ENCODE measurements around the gene SMPDL3A.

Gene SMPDL3A

DNA sequence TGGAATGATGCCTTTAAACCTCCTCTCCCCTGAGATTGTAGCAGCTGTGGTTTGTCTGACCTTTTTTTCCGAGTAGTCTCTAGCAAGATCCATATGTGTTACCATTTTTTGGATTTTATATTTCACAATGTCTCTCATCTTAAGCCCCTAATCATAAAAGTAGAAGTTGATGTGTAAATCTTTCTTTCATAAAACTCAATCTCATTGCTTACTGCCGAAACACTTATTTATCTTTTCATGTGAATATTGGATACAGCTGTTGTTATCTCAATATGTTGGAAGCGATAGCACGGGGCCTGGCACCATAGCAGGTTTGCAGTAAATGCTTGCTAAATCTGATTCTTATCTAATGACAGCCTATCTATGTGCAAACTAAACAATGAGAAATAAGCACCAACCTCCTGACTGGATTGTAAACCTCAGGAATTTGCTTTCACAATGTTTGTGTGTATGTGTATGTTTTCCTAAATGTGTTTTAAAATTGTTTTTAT lies 14.2 kb downstream of the SMPDL3A start:
- no peak for DNase-seq (ENCODE audit: low spot score in 2 of 2)

DNA sequence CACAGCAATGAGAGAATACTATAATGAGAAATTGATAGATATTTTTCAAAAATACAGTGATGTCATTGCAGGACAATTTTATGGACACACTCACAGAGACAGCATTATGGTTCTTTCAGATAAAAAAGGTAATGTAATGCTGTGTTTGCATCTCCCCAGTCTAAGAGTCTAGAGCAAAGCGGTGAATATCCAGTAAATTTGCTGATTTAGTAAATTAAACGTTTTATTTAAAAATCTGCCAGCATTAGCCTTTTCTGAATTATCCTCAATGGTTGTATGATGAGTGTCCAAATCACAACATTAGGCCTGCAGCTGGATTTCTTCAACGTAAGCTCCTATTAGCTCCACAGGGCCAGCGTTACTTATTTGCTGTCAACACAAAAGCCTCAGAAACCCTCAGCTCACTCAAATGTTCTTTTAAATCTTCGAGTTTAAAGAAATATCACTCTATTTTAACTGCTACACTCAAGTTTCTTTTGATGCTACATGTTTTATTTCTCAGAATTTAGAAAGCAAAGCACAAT lies 16.0 kb downstream of the SMPDL3A start:
- no peak overlapping the region for H3K27ac Mint-ChIP-seq
- no peaks in the 10 kb centered on the region for H3K27me3 Mint-ChIP-seq
- DNase-seq (ENCODE audit: low spot score in 2 of 2) (no peak), ATAC-seq (ENCODE audit: low read depth) (no peak)
- H3K9me3 Mint-ChIP-seq: no peaks in the 10 kb centered on the region
- H3K36me3 Mint-ChIP-seq: no peaks in the 10 kb centered on the region
- H3K4me1 Mint-ChIP-seq: no peaks in the 10 kb centered on the region
- H3K4me3 Mint-ChIP-seq: no peak overlapping the region

More for the DNA sequence above, 14.2 kb downstream of the SMPDL3A start:
- Mint-ChIP-seq H3K9me3 (no peaks in the 10 kb centered on the region), H3K27ac (no peak overlapping the region), H3K36me3 (no peaks in the 10 kb centered on the region), H3K4me1 (no peaks in the 10 kb centered on the region), H3K4me3 (no peak overlapping the region), H3K27me3 (no peaks in the 10 kb centered on the region)
- ATAC-seq (ENCODE audit: low read depth): no peak

DNA sequence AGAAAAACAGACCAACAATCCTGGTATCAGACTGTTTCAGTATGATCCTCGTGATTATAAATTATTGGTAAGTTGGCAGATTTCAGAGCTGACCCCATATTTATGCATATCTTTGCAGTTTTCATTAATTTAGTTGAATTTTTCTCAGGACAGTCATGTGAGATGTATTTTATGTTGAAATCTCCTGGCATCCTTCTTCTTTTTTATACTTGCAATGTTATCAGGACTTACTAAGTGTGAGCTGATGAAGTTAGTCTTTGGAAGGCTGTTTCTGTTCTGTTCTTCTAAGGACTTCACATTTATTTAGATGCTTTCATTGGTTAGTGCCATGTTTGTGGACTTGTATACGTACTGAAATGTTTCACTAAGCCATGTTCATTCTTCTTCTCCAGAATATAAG lies 17.2 kb downstream of the SMPDL3A start:
- Mint-ChIP-seq H3K27me3 (no peaks in the 10 kb centered on the region), H3K36me3 (peaks cover 2% of the 10 kb centered on the region), H3K4me3 (no peak overlapping the region), H3K4me1 (no peaks in the 10 kb centered on the region), H3K9me3 (no peaks in the 10 kb centered on the region), H3K27ac (no peak overlapping the region)
- ATAC-seq (ENCODE audit: low read depth): no peak
- no peak for DNase-seq (ENCODE audit: low spot score in 2 of 2)

DNA sequence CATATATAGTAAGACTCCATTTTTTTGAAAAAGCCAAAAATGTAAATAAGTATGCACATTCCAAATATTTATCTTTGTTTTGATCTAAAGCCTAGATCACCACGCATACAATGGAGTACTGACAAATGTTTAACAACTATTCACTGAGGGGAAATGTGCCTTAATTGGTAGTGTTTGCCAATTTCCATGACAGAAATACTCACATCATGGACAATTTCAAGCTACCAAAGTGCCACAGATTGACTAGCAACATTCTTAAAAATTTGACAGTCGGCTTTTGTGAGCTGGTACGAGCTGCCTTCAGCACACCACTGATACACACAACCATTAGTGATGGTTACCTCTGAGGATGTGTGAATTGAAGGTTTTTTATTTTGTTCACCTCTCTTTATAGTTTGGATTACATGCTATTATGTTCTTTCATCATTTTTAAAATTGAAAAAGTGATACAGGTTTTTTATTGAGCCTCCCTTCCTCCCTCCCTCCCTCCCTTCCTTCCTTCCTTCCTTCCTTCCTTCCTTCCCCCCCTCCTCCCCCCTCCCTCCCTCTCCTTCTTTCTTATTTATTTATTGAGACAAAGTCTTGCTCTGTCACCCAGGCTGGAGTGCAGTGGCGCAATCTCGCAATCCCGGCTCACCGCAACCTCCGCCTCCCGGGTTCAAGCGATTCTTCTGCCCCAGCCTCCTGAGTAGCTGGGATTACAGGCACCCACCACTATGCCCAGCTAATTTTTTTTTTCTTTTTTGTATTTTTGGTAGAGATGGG lies 19.2 kb downstream of the SMPDL3A start:
- Mint-ChIP-seq H3K27me3 (no peaks in the 10 kb centered on the region), H3K4me1 (no peaks in the 10 kb centered on the region), H3K27ac (no peak overlapping the region), H3K36me3 (peaks cover 2% of the 10 kb centered on the region), H3K9me3 (no peaks in the 10 kb centered on the region), H3K4me3 (no peak overlapping the region)
- ATAC-seq (ENCODE audit: low read depth): no peak
- no peak for DNase-seq (ENCODE audit: low spot score in 2 of 2)

DNA sequence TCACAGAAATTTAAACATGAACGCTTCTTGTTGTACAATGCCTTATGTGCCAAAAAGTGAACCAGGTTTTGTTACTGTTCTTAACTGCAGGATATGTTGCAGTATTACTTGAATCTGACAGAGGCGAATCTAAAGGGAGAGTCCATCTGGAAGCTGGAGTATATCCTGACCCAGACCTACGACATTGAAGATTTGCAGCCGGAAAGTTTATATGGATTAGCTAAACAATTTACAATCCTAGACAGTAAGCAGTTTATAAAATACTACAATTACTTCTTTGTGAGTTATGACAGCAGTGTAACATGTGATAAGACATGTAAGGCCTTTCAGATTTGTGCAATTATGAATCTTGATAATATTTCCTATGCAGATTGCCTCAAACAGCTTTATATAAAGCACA lies 19.9 kb downstream of the SMPDL3A start:
- H3K4me1 Mint-ChIP-seq: no peaks in the 10 kb centered on the region
- H3K27me3 Mint-ChIP-seq: no peaks in the 10 kb centered on the region
- H3K9me3 Mint-ChIP-seq: no peaks in the 10 kb centered on the region
- no peak overlapping the region for H3K27ac Mint-ChIP-seq
- DNase-seq (ENCODE audit: low spot score in 2 of 2) (no peak), ATAC-seq (ENCODE audit: low read depth) (no peak)
- H3K36me3 Mint-ChIP-seq: peaks cover 2% of the 10 kb centered on the region
- no peak overlapping the region for H3K4me3 Mint-ChIP-seq

DNA sequence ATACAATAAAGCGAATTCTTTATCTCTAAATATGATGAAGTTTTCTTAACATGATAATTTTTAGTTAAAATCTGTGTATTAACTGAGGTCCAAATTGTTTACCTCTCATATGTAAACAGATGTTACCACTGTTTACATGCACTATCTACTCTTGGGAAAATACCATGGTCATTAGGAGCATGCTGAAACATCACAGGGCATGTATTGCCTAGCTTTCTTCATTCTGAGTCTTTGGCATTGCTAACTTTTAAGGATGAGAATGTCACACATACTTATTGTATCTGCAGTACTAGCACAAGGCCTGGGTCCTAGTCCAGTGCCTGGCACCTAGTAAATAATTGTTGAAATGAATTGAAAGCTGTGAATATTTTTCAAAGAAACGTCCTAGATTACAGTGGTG lies 20.6 kb downstream of the SMPDL3A start:
- no peaks in the 10 kb centered on the region for H3K27me3 Mint-ChIP-seq
- no peak overlapping the region for H3K4me3 Mint-ChIP-seq
- no peak overlapping the region for H3K27ac Mint-ChIP-seq
- ATAC-seq (ENCODE audit: low read depth): no peak
- no peak for DNase-seq (ENCODE audit: low spot score in 2 of 2)
- peaks cover 2% of the 10 kb centered on the region for H3K36me3 Mint-ChIP-seq
- H3K4me1 Mint-ChIP-seq: no peaks in the 10 kb centered on the region
- no peaks in the 10 kb centered on the region for H3K9me3 Mint-ChIP-seq

DNA sequence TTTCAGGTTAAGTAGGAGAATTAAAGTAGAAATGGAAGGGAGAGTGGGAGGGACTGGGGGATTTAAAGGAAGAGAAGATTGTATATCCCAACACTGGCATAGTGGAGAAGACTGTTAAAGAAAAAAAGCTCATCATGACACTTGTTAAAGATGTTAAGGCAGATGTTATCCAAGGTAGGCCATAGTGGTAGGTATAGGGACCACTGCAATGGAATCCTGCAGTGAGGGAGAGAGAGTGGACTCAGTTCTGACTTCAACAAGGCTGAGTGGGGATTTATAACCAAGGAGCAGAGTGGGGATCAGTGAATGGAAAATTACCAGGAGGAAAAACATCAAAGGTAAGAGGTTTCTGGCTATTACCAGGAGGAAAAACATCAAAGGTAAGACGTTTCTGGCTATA lies 21.1 kb downstream of the SMPDL3A start:
- ATAC-seq (ENCODE audit: low read depth) (no peak), DNase-seq (ENCODE audit: low spot score in 2 of 2) (no peak)
- no peak overlapping the region for H3K27ac Mint-ChIP-seq
- no peaks in the 10 kb centered on the region for H3K9me3 Mint-ChIP-seq
- no peaks in the 10 kb centered on the region for H3K4me1 Mint-ChIP-seq
- H3K27me3 Mint-ChIP-seq: no peaks in the 10 kb centered on the region
- no peak overlapping the region for H3K4me3 Mint-ChIP-seq
- H3K36me3 Mint-ChIP-seq: peaks cover 2% of the 10 kb centered on the region

DNA sequence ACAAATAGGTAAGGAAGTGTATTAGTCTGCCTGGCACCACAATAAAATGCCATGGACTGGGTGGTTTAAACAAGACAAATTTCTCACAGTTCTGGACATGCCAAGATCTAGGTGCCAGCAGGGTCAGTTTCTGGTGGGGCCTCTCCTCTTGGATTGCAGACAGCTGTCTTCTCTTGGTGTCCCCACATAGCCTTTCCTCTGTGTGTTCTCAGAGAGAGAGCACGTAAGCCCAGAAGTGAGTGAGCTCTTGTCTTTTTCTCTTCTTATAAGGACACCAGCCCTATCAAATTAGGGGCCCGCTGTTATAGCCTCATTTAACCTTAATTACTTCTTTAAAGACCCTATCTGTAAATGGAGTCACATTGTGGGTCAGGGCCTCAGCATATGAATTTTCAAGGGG lies 28.3 kb downstream of the SMPDL3A start:
- H3K9me3 Mint-ChIP-seq: no peaks in the 10 kb centered on the region
- DNase-seq (ENCODE audit: low spot score in 2 of 2) (no peak), ATAC-seq (ENCODE audit: low read depth) (no peak)
- no peak overlapping the region for H3K4me3 Mint-ChIP-seq
- no peaks in the 10 kb centered on the region for H3K36me3 Mint-ChIP-seq
- no peaks in the 10 kb centered on the region for H3K4me1 Mint-ChIP-seq
- no peaks in the 10 kb centered on the region for H3K27me3 Mint-ChIP-seq
- H3K27ac Mint-ChIP-seq: no peak overlapping the region

DNA sequence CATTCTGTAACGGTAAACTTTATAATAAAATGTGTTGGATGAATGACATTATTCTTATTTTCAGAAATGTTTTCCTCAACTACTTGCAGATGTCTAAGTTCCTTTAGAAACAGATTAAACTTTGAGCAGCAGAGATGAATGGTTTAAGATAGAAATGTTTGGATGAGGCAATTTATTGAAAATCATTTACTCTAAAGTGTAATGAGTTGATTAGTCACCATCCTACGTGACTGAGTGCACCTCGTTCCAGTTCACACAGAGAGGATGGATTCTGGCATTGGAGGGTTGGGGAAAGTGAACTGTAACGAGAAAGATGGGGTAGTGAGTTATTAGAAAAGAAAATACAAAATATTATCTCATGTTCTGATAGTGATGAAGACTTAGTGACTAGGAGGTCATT lies 28.7 kb downstream of the SMPDL3A start:
- DNase-seq (ENCODE audit: low spot score in 2 of 2): no peak
- Mint-ChIP-seq H3K36me3 (no peaks in the 10 kb centered on the region), H3K4me1 (no peaks in the 10 kb centered on the region), H3K27ac (no peak overlapping the region), H3K4me3 (no peak overlapping the region), H3K9me3 (no peaks in the 10 kb centered on the region), H3K27me3 (no peaks in the 10 kb centered on the region)
- no peak for ATAC-seq (ENCODE audit: low read depth)

DNA sequence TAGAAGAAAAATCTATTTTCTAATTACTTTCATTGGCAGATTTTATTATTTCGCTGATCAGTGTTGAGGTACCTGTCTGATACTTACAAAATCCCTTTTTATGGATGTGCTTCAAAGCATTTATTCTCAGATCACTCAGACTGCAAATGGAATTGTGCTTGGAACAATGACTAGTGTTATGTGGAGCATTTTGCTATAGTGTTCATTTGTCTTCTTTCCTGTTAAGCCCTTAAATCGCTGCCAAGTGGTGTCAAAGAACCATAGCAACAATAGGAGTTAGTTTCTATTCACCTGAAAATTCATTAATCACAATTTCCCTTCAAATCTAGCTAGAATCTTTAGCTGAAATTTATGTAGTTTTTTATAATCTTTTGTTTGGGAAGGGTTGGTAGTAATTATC lies 29.8 kb downstream of the SMPDL3A start:
- no peak for ATAC-seq (ENCODE audit: low read depth)
- Mint-ChIP-seq H3K27ac (no peak overlapping the region), H3K27me3 (no peaks in the 10 kb centered on the region), H3K9me3 (no peaks in the 10 kb centered on the region), H3K4me1 (no peaks in the 10 kb centered on the region), H3K36me3 (no peaks in the 10 kb centered on the region), H3K4me3 (no peak overlapping the region)
- no peak for DNase-seq (ENCODE audit: low spot score in 2 of 2)

DNA sequence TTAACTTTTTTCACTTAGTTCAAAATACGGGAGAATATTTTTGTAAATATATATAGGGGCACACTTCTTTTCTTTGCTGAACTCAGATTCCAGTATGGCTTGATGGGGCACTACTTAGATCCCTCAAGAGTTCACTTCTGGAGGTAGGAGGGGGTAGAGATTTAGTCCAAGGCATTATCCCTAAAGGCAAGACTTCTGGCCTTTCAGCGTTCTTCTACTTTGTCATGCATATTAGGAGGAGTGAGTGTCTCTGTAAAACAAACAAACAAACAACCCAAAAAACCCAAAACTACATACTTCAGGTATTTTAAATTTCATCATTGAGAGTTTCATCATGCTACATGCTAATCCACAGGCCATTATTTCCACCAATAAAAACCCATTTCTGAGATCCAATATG lies 32.0 kb downstream of the SMPDL3A start:
- no peaks in the 10 kb centered on the region for H3K4me1 Mint-ChIP-seq
- H3K4me3 Mint-ChIP-seq: no peak overlapping the region
- H3K27ac Mint-ChIP-seq: no peak overlapping the region
- no peaks in the 10 kb centered on the region for H3K27me3 Mint-ChIP-seq
- no peak for ATAC-seq (ENCODE audit: low read depth)
- H3K9me3 Mint-ChIP-seq: no peaks in the 10 kb centered on the region
- no peak for DNase-seq (ENCODE audit: low spot score in 2 of 2)
- no peaks in the 10 kb centered on the region for H3K36me3 Mint-ChIP-seq

DNA sequence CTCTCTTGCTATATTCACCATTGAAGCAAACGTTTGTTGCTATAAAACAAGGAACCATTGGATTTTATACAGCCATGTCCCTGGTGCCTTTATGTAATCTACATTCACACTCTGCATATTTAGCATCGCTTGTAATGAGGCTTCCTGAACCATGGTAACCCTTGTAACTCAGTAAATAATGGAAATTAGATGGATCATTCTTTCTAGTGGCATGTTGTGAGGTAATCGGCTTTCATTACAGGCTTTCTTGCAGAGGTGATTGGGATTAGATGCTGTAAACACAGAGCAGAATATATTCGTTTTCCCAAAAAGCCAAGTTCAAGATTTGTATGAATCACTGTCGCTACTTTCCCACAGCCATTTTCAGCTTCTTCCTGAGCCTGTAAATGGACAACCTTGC lies 36.1 kb downstream of the SMPDL3A start:
- H3K36me3 Mint-ChIP-seq: no peaks in the 10 kb centered on the region
- H3K27me3 Mint-ChIP-seq: no peaks in the 10 kb centered on the region
- H3K4me3 Mint-ChIP-seq: no peak overlapping the region
- no peak overlapping the region for H3K27ac Mint-ChIP-seq
- DNase-seq (ENCODE audit: low spot score in 2 of 2): no peak
- H3K9me3 Mint-ChIP-seq: no peaks in the 10 kb centered on the region
- no peaks in the 10 kb centered on the region for H3K4me1 Mint-ChIP-seq
- ATAC-seq (ENCODE audit: low read depth): no peak

DNA sequence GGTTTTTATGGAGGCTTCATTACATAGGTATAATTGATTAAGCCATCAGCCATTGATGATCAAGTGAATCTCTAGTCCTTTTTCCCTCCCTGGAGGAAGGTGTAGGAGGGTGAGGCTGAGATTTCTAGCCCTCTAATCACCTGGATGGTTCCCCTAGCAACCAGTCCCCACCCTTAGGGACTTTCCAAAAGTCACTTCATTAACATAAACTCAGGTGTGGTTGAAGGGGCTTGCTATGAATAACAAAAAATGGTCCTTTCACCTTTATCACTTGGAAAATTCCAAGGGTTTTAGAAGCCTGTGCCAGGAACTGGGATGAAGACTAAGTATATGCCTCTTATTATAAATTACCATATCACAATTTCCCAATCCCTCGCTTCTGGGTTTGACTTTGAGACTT lies 40.4 kb downstream of the SMPDL3A start:
- no peaks in the 10 kb centered on the region for H3K4me1 Mint-ChIP-seq
- H3K4me3 Mint-ChIP-seq: no peak overlapping the region
- no peaks in the 10 kb centered on the region for H3K36me3 Mint-ChIP-seq
- peaks cover 1% of the 10 kb centered on the region for H3K27me3 Mint-ChIP-seq
- no peaks in the 10 kb centered on the region for H3K9me3 Mint-ChIP-seq
- no peak for DNase-seq (ENCODE audit: low spot score in 2 of 2)
- H3K27ac Mint-ChIP-seq: no peak overlapping the region
- no peak for ATAC-seq (ENCODE audit: low read depth)

DNA sequence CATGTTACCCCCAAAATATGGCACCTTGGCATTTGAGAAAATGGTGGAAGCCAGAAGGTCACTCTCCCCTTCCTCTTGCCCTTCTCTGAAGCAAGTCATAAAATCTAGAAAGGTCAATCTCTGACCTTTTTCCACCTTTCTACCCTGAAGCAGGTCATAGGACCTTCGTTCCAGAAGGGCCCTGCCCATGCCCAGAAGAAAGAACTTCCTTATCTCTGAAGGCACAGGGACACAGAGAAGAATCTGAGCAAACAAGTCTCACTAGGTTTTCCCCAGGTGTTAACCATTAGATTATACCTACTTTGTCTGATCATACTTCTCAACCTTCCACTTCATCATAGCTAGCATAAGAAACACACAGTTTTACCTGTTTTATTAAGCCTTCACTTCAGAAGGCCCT lies 42.5 kb downstream of the SMPDL3A start:
- Mint-ChIP-seq H3K36me3 (no peaks in the 10 kb centered on the region), H3K9me3 (no peaks in the 10 kb centered on the region), H3K27me3 (peaks cover 3% of the 10 kb centered on the region), H3K4me1 (no peaks in the 10 kb centered on the region), H3K4me3 (no peak overlapping the region), H3K27ac (no peak overlapping the region)
- no peak for DNase-seq (ENCODE audit: low spot score in 2 of 2)
- ATAC-seq (ENCODE audit: low read depth): no peak

DNA sequence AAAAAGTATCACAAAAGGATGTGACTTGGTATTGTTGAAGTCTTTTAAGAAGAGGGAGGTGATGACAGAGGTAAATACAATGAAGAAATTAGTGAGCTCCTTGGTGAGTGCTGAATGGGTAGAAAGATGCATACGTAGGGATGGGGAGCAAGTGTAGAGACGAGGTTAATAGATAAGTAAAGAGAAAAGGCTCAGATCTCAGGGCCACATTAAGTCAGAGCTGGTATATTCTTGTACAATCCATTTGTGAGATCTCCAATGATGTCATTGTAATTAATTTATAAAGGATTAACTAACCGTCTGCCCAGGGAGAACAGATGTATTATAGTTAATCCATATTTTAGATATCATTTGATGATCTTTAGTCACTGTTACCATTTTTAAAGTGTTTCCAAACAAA lies 43.4 kb downstream of the SMPDL3A start:
- Mint-ChIP-seq H3K36me3 (no peaks in the 10 kb centered on the region), H3K4me1 (no peaks in the 10 kb centered on the region), H3K9me3 (no peaks in the 10 kb centered on the region), H3K4me3 (no peak overlapping the region), H3K27ac (no peak overlapping the region), H3K27me3 (peaks cover 3% of the 10 kb centered on the region)
- DNase-seq (ENCODE audit: low spot score in 2 of 2): no peak
- no peak for ATAC-seq (ENCODE audit: low read depth)
